SU-DHL-6 (cell line): ENCODE data around the gene RNF130.

Experiments used
- H2AFZ ChIP-seq: fragments of 200-600 bp; sonication (generic); 2 replicates; pipeline ENCODE4 v1.6.1; 2014; ENCODE audit warnings: low read depth, mild to moderate bottlenecking, moderate library complexity, mixed read lengths, antibody characterized with exemption, low read length; ENCODE audit not compliant: severe bottlenecking
- H3F3A ChIP-seq: fragments of 200-600 bp; shearing (Covaris generic); 2 replicates; pipeline ENCODE4 v1.6.0; 2016; ENCODE audit warnings: antibody characterized with exemption, mild to moderate bottlenecking; ENCODE audit not compliant: insufficient read depth
- H3K27ac ChIP-seq: fragments of 200-600 bp; sonication (generic); 2 replicates; pipeline ENCODE4 v1.5.1; 2016; ENCODE audit warnings: low read depth, mild to moderate bottlenecking, low read length, moderate library complexity, mixed read lengths
- H3K27me3 ChIP-seq: fragments of 200-600 bp; sonication (generic), shearing (Covaris generic); 2 replicates; pipeline ENCODE4 v1.6.0; 2014; ENCODE audit warnings: mild to moderate bottlenecking, low read length
- H3K36me3 ChIP-seq: fragments of 200-600 bp; sonication (generic); 2 replicates; pipeline ENCODE4 v1.6.1; 2014; ENCODE audit warnings: mild to moderate bottlenecking, low read length, mixed read lengths
- H3K4me2 ChIP-seq: fragments of 300-600, 200-600 bp; shearing (Covaris generic), sonication (generic); 2 replicates; pipeline ENCODE4 v1.6.0; 2014; ENCODE audit warnings: low read length, low read depth, mild to moderate bottlenecking; ENCODE audit not compliant: poor library complexity, severe bottlenecking
- H3K4me3 ChIP-seq: fragments of 200-600 bp; sonication (generic); 2 replicates; pipeline ENCODE4 v1.5.1; 2014; ENCODE audit warnings: antibody characterized with exemption, low read length, mild to moderate bottlenecking, mixed read lengths; ENCODE audit not compliant: insufficient read depth, poor library complexity, severe bottlenecking
- H3K79me2 ChIP-seq: fragments of 200-600 bp; sonication (generic); 2 replicates; pipeline ENCODE4 v1.6.1; 2014; ENCODE audit warnings: mild to moderate bottlenecking, low read length, moderate library complexity; ENCODE audit not compliant: insufficient read depth
- H3K9ac ChIP-seq: fragments of 200-600 bp; sonication (generic); 2 replicates; pipeline ENCODE4 v1.7.0; 2014; ENCODE audit warnings: mild to moderate bottlenecking, low read length
- H3K9me2 ChIP-seq: fragments of 200-600 bp; sonication (generic); replicated peaks from 2 replicates; pipeline ENCODE4 v1.6.1; 2014; ENCODE audit warnings: low read length; ENCODE audit not compliant: insufficient read depth
- H3K9me3 ChIP-seq: fragments of 200-600 bp; sonication (generic); 2 replicates; pipeline ENCODE4 v1.6.1; 2014; ENCODE audit warnings: low read length, mixed read lengths; ENCODE audit not compliant: insufficient read depth
- H4K20me1 ChIP-seq: fragments of 200-600 bp; sonication (generic); 2 replicates; pipeline ENCODE4 v1.6.1; 2014; ENCODE audit warnings: low read depth, mild to moderate bottlenecking, antibody characterized with exemption, low read length, moderate library complexity, mixed read lengths
- EZH2phosphoT487 ChIP-seq: fragments of 200-600 bp; sonication (generic), shearing (Covaris generic); conservative IDR thresholded peaks from 2 replicates; pipeline ENCODE4 v1.6.1; 2018; ENCODE audit warnings: mild to moderate bottlenecking, antibody characterized with exemption, low read length, moderate library complexity, mixed read lengths
- TF ChIP-seq, protein P1 (sequence below): fragments of 200-600 bp; sonication (generic); IDR thresholded peaks from one replicate; pipeline ENCODE4 v1.5.1; 2017; ENCODE audit warnings: antibody characterized with exemption, mild to moderate bottlenecking, low read length, moderate library complexity; ENCODE audit not compliant: insufficient read depth, poor library complexity, severe bottlenecking

Gene RNF130

GRCh38 chr5:180109920-180110319 lies 38.4 kb upstream of the RNF130 start:
- TF ChIP-seq, protein P1, sequence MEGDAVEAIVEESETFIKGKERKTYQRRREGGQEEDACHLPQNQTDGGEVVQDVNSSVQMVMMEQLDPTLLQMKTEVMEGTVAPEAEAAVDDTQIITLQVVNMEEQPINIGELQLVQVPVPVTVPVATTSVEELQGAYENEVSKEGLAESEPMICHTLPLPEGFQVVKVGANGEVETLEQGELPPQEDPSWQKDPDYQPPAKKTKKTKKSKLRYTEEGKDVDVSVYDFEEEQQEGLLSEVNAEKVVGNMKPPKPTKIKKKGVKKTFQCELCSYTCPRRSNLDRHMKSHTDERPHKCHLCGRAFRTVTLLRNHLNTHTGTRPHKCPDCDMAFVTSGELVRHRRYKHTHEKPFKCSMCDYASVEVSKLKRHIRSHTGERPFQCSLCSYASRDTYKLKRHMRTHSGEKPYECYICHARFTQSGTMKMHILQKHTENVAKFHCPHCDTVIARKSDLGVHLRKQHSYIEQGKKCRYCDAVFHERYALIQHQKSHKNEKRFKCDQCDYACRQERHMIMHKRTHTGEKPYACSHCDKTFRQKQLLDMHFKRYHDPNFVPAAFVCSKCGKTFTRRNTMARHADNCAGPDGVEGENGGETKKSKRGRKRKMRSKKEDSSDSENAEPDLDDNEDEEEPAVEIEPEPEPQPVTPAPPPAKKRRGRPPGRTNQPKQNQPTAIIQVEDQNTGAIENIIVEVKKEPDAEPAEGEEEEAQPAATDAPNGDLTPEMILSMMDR, result no peak
- no peak for TF ChIP-seq EZH2phosphoT487
- peaks cover 9% of the 10 kb centered on the region; the same call in 1 of the 2 replicates for H3K9me3 ChIP-seq

GRCh38 chr5:180107005-180107404 lies 35.4 kb upstream of the RNF130 start:
- Histone ChIP-seq H3K9me2 (no peaks in the 10 kb centered on the region), H3K4me3 (no peak overlapping the region), H3K9me3 (peaks cover 9% of the 10 kb centered on the region; the same call in 1 of the 2 replicates), H2AFZ (no peak overlapping the region), H3K27me3 (no peaks in the 10 kb centered on the region), H3K4me2 (no peak overlapping the region), H3K9ac (no peak overlapping the region), H3K36me3 (no peaks in the 10 kb centered on the region), H4K20me1 (no peaks in the 10 kb centered on the region), H3K79me2 (no peaks in the 10 kb centered on the region), H3K27ac (no peak overlapping the region), H3F3A (no peaks in the 10 kb centered on the region)
- TF ChIP-seq, protein P1, result no peak
- no peak for TF ChIP-seq EZH2phosphoT487

More at GRCh38 chr5:180109920-180110319, 38.4 kb upstream of the RNF130 start:
- Histone ChIP-seq H3K79me2 (no peaks in the 10 kb centered on the region), H3K9me2 (no peaks in the 10 kb centered on the region), H3K4me3 (no peak overlapping the region), H4K20me1 (no peaks in the 10 kb centered on the region), H3K36me3 (no peaks in the 10 kb centered on the region), H2AFZ (no peak overlapping the region), H3K27me3 (no peaks in the 10 kb centered on the region), H3K27ac (no peak overlapping the region), H3K4me2 (no peak overlapping the region), H3K9ac (no peak overlapping the region), H3F3A (no peaks in the 10 kb centered on the region)

- H3K36me3 ChIP-seq, result no peaks in the 10 kb centered on the region
- peaks cover 9% of the 10 kb centered on the region; the same call in 1 of the 2 replicates for H3K9me3 ChIP-seq
- H3K9ac ChIP-seq, result no peak overlapping the region
- no peaks in the 10 kb centered on the region for H3K27me3 ChIP-seq
- no peaks in the 10 kb centered on the region for H3K79me2 ChIP-seq
- no peaks in the 10 kb centered on the region for H3F3A ChIP-seq
- no peak overlapping the region for H2AFZ ChIP-seq
- no peak overlapping the region for H3K4me2 ChIP-seq
- no peaks in the 10 kb centered on the region for H3K9me2 ChIP-seq
- H3K4me3 ChIP-seq, result no peak overlapping the region
- H3K27ac ChIP-seq, result no peak overlapping the region
- no peaks in the 10 kb centered on the region for H4K20me1 ChIP-seq
- TF ChIP-seq, protein P1, result no peak
- no peak for TF ChIP-seq EZH2phosphoT487
These were observed 34.3 kb upstream of the RNF130 start for GRCh38 chr5:180105827-180106312.
